B cell (primary cell): ENCODE results near the gene GON4L.

Experiments
- EZH2 ChIP-seq: IDR thresholded peaks from 2 replicates; pipeline ENCODE4 v1.6.1; 2012; ENCODE audit warnings: borderline replicate concordance, low read depth, mild to moderate bottlenecking, moderate library complexity, low read length; ENCODE audit not compliant: insufficient read depth, poor library complexity, severe bottlenecking
- TF ChIP-seq, protein P1 (sequence below): fragments of 200-600 bp; IDR thresholded peaks from one replicate; pipeline ENCODE4 v1.8.0; 2022; ENCODE audit warnings: antibody characterized with exemption, mild to moderate bottlenecking

DNA sequence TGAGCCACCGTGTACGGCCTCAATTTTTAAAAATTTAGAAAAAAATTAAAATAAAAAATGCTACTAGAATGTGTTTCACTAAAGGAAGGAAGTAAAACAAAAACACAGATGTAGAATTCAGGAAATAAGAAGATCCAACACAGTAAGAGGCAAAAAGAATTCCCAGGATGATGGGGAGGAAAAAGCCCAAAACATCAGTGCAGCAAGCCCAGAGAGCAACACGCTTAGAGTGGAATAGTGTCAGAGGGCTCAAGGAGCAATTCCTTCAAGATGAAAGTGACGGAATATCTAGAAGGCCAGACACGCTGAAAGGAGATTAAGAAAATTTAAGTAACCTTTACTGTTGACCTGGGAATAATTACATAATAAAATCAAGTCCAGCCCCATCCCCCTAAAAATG is 87.8 kb downstream of the GON4L start:
- TF ChIP-seq, protein P1, sequence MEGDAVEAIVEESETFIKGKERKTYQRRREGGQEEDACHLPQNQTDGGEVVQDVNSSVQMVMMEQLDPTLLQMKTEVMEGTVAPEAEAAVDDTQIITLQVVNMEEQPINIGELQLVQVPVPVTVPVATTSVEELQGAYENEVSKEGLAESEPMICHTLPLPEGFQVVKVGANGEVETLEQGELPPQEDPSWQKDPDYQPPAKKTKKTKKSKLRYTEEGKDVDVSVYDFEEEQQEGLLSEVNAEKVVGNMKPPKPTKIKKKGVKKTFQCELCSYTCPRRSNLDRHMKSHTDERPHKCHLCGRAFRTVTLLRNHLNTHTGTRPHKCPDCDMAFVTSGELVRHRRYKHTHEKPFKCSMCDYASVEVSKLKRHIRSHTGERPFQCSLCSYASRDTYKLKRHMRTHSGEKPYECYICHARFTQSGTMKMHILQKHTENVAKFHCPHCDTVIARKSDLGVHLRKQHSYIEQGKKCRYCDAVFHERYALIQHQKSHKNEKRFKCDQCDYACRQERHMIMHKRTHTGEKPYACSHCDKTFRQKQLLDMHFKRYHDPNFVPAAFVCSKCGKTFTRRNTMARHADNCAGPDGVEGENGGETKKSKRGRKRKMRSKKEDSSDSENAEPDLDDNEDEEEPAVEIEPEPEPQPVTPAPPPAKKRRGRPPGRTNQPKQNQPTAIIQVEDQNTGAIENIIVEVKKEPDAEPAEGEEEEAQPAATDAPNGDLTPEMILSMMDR = no peak
- no peak for TF ChIP-seq EZH2
